ENCODE measurements around the gene HSD17B1. TPM values are rescaled to one million over a fixed set of nuclear protein-coding genes. Genes with fewer than 3 reads are reported as not detected.

Gene HSD17B1
- total RNA-seq, 4 donors from 2014 or later = 0.41 to 2.2 (median 0.95) TPM; not detected in 1

GRCh38 chr17:42563950-42564349 lies 11.2 kb downstream of the HSD17B1 start:
- H3K4me3 ChIP-seq = peak overlapping the region in 1 of 4 donors; percentile 92

GRCh38 chr17:42564815-42565522 lies 12.2 kb downstream of the HSD17B1 start:
- Histone ChIP-seq H3K27ac (no peak overlapping the region), H3K4me1 (peaks cover 18 to 50% (median 46%) of the 10 kb centered on the region in 4 donors), H3K27me3 (no peaks in the 10 kb centered on the region), H3K4me3 (no peak overlapping the region), H3K9me3 (no peaks in the 10 kb centered on the region), H3K36me3 (peaks cover 0 to 19% (median 12%) of the 10 kb centered on the region in 4 donors)
- TF ChIP-seq POLR2AphosphoS5 (IDR thresholded peaks at IDR 0.05) (no peak), CTCF (IDR thresholded peaks at IDR 0.05) (no peak)
- DNase-seq = no peak
- 33 to 87% methylated on average over 1 to 15 of the region's 15 CpGs for WGBS, 2 donors (ENCODE audit: low coverage in 1 of 2)
- intact Hi-C loops (cut with DNase I; ENCODE audit: low total_unique reads) = no loop called here
- in situ Hi-C loops (cut with MboI; ENCODE audit: low pct_ligation_motif_present in 1 of 4, low pct_unique_long_range_greater_than_20kb in 1 of 4, low sequenced_read_pairs in 3 of 4) = no loop called here

More at GRCh38 chr17:42563950-42564349, 11.2 kb downstream of the HSD17B1 start:
- Histone ChIP-seq H3K27ac (peak overlapping the region in 3 of 4 donors; percentile 88 to 93 (median 92)), H3K36me3 (peaks cover 0 to 9% (median 4%) of the 10 kb centered on the region in 4 donors), H3K4me1 (peaks cover 18 to 60% (median 52%) of the 10 kb centered on the region in 4 donors), H3K27me3 (no peaks in the 10 kb centered on the region), H3K9me3 (no peaks in the 10 kb centered on the region)
- TF ChIP-seq EP300 (IDR thresholded peaks at IDR 0.05; ENCODE audit: low read depth) = no peak
- no peak for TF ChIP-seq POLR2A (IDR thresholded peaks at IDR 0.05)
- TF ChIP-seq POLR2AphosphoS5 (IDR thresholded peaks at IDR 0.05) = no peak
- TF ChIP-seq CTCF (IDR thresholded peaks at IDR 0.05) = no peak
- in situ Hi-C loops (cut with MboI; ENCODE audit: low pct_ligation_motif_present in 1 of 4, low pct_unique_long_range_greater_than_20kb in 1 of 4, low sequenced_read_pairs in 3 of 4) (no loop called here), intact Hi-C loops (cut with DNase I; ENCODE audit: low total_unique reads) (no loop called here)
- no peak for DNase-seq
- 83 to 87% methylated on average over 2 to 9 of the region's 9 CpGs for WGBS, 2 donors (ENCODE audit: low coverage in 1 of 2)

GRCh38 chr17:42565523-42566214 lies 12.9 kb downstream of the HSD17B1 start:
- no peak overlapping the region for H3K4me3 ChIP-seq
- H3K27me3 ChIP-seq = no peaks in the 10 kb centered on the region
- intact Hi-C loops (cut with DNase I; ENCODE audit: low total_unique reads) = no loop called here
- no peaks in the 10 kb centered on the region for H3K9me3 ChIP-seq
- 60 to 91% methylated on average over 1 to 16 of the region's 16 CpGs for WGBS, 2 donors (ENCODE audit: low coverage in 1 of 2)
- no peak for DNase-seq
- no peak for TF ChIP-seq POLR2A (IDR thresholded peaks at IDR 0.05)
- TF ChIP-seq POLR2AphosphoS5 (IDR thresholded peaks at IDR 0.05) = no peak
- TF ChIP-seq CTCF (IDR thresholded peaks at IDR 0.05) = no peak
- TF ChIP-seq EP300 (IDR thresholded peaks at IDR 0.05; ENCODE audit: low read depth) = no peak
- peak overlapping the region; percentile 87 to 96 (median 94) for H3K27ac ChIP-seq
- H3K4me1 ChIP-seq = peaks cover 18 to 49% (median 45%) of the 10 kb centered on the region in 4 donors
- in situ Hi-C loops (cut with MboI; ENCODE audit: low pct_ligation_motif_present in 1 of 4, low pct_unique_long_range_greater_than_20kb in 1 of 4, low sequenced_read_pairs in 3 of 4) = no loop called here
- peaks cover 0 to 26% (median 15%) of the 10 kb centered on the region in 4 donors for H3K36me3 ChIP-seq

GRCh38 chr17:42566215-42566882 lies 13.6 kb downstream of the HSD17B1 start:
- Histone ChIP-seq H3K9me3 (no peaks in the 10 kb centered on the region), H3K36me3 (peaks cover 0 to 32% (median 17%) of the 10 kb centered on the region in 4 donors), H3K4me3 (peak overlapping the region; percentile 1 to 80 (median 72)), H3K4me1 (peaks cover 18 to 46% (median 42%) of the 10 kb centered on the region in 4 donors), H3K27ac (peak overlapping the region; percentile 87 to 96 (median 94)), H3K27me3 (no peaks in the 10 kb centered on the region)
- intact Hi-C loops (cut with DNase I; ENCODE audit: low total_unique reads) (no loop called here), in situ Hi-C loops (cut with MboI; ENCODE audit: low pct_ligation_motif_present in 1 of 4, low pct_unique_long_range_greater_than_20kb in 1 of 4, low sequenced_read_pairs in 3 of 4) (no loop called here)
- DNase-seq = peak; percentile 34
- 63 to 100% methylated on average over 1 to 28 of the region's 28 CpGs for WGBS, 2 donors (ENCODE audit: low coverage in 1 of 2)
- TF ChIP-seq POLR2AphosphoS5 (IDR thresholded peaks at IDR 0.05) (no peak), EP300 (IDR thresholded peaks at IDR 0.05; ENCODE audit: low read depth) (no peak), CTCF (IDR thresholded peaks at IDR 0.05) (no peak), POLR2A (IDR thresholded peaks at IDR 0.05) (no peak)
